Stomach (tissue), 4 donors: Measurements from ENCODE around the gene PGC.

Experiments
- CTCF ChIP-seq, 7 experiments: fragments of 450-650 bp in 4 of 7; fragments of 200-600 bp in 3 of 7; sonication (generic) in 3 of 7; IDR thresholded peaks; one replicate each; pipeline ENCODE4 v1.5.1; 2016 to 2019; ENCODE audit warnings: antibody characterized with exemption in 7 of 7, control low read depth in 2 of 7, mild to moderate bottlenecking in 1 of 7
- EP300 ChIP-seq: sonication (generic); formaldehyde crosslinking; IDR thresholded peaks from one replicate; pipeline ENCODE4 v1.6.1; 2017; ENCODE audit warnings: antibody characterized with exemption
- POLR2A ChIP-seq, 4 donors: fragments of 450-650 bp; IDR thresholded peaks; one replicate each; pipeline ENCODE4 v1.6.1; 2016; ENCODE audit warnings: antibody characterized with exemption in 4 of 4, control low read depth in 2 of 4, mild to moderate bottlenecking in 1 of 4, moderate library complexity in 1 of 4
- POLR2AphosphoS5 ChIP-seq, 3 donors: sonication (generic); formaldehyde crosslinking; IDR thresholded peaks; one replicate each; pipeline ENCODE4 v1.6.1; 2016; ENCODE audit warnings: antibody characterized with exemption in 3 of 3

GRCh38 chr6:41692080-41692675 lies 55.0 kb downstream of the PGC start:
- TF ChIP-seq POLR2AphosphoS5 (IDR thresholded peaks at IDR 0.05) (no peak), CTCF (IDR thresholded peaks at IDR 0.05) (no peak), POLR2A (IDR thresholded peaks at IDR 0.05) (no peak), EP300 (no peak)
